CMK (cell line): ENCODE data around the gene SLC16A6.
"Not testable (repeated sequence)": the region's sequence is repeated elsewhere in the genome, so short reads cannot be mapped to it uniquely, and the experiment has no call there.

Experiments
- DNase-seq: peaks from one replicate; pipeline ENCODE4 v3.0.0-alpha.2; 2010; ENCODE audit warnings: low read depth

Gene SLC16A6

DNA sequence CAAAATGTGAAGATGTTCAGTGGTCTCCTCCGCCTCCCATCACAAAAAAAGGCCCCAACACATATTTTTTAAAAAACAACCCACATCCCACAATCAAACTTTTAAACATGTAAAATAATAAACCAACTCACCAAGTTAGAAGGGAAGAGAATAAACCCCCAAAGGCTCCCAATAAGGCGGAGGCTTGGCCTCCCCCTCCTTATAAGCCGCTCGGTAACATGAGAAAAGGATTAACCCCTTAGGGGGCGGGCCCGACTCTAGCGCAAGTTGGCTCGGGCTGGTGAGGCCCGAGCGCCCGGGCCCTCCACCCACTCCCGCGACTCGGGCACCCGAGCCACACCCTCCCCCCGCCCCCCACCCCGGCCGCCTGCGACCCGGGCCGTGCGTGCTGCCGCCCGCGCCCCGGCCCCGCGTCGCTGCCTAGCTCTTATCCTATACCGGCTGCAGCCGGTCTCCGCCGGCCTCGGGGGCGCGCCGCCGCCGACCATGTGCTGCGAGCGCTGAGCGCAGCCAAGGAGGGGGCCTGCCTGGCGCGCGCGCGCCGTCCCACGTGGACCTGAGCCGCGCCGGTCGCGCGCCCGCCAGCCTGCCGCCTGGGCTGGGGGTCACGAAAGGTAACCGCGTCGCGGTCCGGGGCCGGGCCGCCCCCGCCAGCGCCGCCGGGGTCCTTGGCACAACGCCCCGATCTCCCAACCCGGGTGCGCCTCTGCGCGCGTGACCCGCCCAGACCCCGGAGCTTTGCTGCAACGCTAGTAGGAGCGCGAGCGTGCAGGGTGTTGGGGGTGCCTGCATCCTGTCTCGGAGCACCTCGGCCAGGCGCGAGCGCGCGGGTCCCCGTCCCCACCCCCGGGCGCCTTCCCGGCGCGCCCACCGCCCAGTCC is at the start of gene SLC16A6, which contains the start of gene ARSG:
SLC16A6 (minus strand) TSS at position 173 of the 881 bp plus-strand sequence. CDS start 12,807 bp downstream, outside the sequence.
ARSG (plus strand) TSS at position 541 of the 881 bp plus-strand sequence. CDS start 15,999 bp downstream, outside the sequence.
- DNase-seq = peak; percentile 59

- DNase-seq = no peak
These were observed 43.5 kb upstream of the SLC16A6 start for GRCh38 chr17:68334393-68334792.

DNA sequence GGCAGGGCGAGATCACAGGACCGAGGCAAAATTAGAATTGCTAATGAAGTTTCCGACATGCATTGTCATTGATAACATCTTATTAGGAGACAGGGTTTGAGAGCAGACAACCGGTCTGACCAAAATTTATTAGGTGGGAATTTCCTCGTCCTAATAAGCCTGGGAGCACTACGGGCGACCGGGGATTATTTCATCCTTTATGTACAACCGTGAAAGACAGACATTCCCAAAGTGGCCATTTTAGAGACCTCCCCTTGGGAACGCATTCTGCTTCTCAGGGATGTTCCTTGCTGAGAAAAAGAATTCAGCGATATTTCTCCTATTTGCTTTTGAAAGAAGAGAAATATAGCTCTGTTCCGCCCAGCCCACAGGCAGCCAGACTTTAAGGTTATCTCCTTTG is 41.0 kb upstream of the SLC16A6 start:
- DNase-seq = not testable (repeated sequence)

DNA sequence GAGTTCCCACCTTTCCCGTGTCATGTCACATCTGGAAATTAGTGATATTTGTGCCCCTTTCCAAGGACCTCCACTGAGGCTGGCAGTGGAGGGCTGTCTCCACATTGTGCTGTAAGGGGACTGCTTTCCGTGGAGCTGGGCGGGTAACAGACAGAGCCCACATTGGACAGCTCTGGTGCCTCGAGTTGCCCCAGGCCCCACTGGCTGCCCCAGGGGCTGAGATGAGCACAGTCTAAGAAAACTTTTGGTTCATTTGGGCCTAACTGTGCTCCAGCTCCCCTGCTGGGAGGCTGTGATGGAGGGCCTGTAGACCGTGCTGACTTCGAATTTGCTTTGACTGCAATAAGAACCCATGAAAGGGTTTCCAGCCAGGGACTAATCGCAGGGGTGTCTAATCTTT is 38.4 kb upstream of the SLC16A6 start:
- DNase-seq = no peak

GRCh38 chr17:68328676-68329075 is 37.7 kb upstream of the SLC16A6 start:
- no peak for DNase-seq

GRCh38 chr17:68327823-68328557 is 37.1 kb upstream of the SLC16A6 start:
- DNase-seq = no peak

DNA sequence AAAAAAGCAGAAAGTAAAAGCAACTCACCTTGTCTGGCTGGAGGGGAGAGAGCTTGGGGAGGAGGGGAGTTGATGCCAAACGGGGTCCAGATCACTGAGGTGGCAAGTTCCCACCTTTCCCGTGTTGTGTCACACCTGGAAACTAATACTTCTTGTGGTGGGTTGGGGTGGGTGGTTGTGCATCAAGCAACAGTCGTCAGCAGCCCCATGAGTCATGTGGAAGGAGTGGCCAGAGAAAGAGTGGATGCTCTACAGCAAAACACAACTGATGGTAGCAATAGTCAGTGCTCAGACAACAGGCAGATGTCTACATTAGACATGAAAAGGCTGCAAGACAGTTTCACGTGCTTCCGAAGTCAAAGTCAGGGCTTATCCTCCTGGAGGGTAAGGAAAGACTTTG is 35.8 kb upstream of the SLC16A6 start:
- DNase-seq = no peak

- no peak for DNase-seq
These were observed 35.0 kb upstream of the SLC16A6 start for GRCh38 chr17:68325961-68326360.

GRCh38 chr17:68324654-68325336 is 33.9 kb upstream of the SLC16A6 start:
- no peak for DNase-seq

DNA sequence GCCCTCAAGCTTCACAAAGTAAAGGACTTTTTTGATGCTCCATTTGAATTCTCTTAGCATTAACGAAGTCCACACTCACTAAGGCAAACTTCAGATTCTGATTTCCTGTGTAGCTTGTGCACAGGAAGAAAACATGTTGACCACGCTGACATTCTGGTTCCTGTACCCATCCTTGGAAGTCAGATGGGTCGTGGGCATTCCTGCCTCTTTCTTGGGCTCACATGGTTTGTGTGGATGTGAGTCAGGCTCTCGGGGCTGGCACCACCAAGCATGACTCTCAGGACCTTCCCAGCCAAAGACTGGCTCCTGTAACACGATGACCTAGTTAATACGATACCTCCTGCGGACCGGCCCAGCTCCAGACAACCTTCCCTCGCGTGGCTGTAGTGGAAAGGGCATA is 33.2 kb upstream of the SLC16A6 start:
- no peak for DNase-seq

GRCh38 chr17:68322630-68323029 is 31.7 kb upstream of the SLC16A6 start:
- no peak for DNase-seq

DNA sequence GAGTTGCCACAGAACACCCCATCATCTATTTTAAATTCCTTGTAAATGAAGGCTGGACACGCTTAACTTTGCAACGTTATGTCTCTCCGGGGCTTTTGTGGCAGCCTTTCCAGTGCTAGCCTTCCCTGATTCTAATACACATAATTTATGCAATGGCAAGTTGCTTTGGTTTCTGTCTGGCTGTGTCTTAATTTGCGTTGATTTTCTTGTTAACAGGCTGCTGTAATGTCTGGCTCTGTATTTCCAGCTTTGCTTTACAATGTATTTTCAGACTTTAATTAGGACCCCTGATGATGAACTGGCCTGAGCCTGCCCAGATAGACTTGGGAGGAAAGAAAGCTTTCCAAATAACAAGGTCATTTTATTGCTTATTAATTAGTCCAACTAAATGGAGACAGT is 30.6 kb upstream of the SLC16A6 start:
- DNase-seq = no peak

GRCh38 chr17:68320943-68321555 is 30.1 kb upstream of the SLC16A6 start:
- DNase-seq = no peak

GRCh38 chr17:68320311-68320865 is 29.5 kb upstream of the SLC16A6 start:
- DNase-seq = no peak

DNA sequence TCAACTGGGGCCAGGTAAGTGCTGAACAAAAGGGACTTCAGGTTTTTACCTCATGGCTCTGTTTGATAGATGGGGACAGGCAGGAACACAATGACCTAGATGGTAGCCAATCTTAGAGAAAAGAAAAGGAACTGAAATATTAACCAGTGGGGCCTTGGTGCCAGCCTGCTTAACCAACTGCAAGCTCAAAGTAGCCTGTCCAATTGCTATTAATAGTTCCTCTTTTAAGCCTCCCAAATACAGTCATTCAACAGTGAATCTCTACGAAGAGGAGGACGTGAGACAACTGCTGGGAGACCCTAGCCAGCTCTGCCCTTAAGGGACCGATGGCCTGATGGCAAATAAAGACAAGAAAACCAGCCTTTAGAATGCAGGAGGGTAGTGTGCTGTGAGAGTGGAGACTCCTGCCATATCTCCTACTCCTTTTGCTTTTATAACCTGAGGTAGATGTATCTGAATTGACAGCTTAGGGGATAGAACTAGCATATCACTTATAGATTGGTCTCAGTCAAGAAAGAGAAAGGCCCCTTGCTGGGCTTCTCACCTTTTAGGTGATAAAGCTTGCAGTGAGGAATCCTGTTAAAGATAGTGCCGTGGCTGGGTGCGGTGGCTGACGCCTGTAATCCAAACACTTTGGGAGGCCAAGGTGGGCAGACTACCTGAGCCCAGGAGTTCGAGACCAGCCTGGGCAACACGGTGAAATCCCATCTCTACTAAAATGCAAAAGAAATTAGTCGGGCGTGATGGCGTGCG is 28.7 kb upstream of the SLC16A6 start:
- no peak for DNase-seq

GRCh38 chr17:68318103-68318991 is 27.4 kb upstream of the SLC16A6 start:
- DNase-seq = no peak

- no peak for DNase-seq
These were observed 26.5 kb upstream of the SLC16A6 start for GRCh38 chr17:68317458-68317857.

GRCh38 chr17:68315930-68316329 is 25.0 kb upstream of the SLC16A6 start:
- no peak for DNase-seq

- no peak for DNase-seq
These were observed 24.1 kb upstream of the SLC16A6 start for GRCh38 chr17:68314916-68315535.
